Measurements from ENCODE around the gene OXTR.

The OXTR gene

DNA sequence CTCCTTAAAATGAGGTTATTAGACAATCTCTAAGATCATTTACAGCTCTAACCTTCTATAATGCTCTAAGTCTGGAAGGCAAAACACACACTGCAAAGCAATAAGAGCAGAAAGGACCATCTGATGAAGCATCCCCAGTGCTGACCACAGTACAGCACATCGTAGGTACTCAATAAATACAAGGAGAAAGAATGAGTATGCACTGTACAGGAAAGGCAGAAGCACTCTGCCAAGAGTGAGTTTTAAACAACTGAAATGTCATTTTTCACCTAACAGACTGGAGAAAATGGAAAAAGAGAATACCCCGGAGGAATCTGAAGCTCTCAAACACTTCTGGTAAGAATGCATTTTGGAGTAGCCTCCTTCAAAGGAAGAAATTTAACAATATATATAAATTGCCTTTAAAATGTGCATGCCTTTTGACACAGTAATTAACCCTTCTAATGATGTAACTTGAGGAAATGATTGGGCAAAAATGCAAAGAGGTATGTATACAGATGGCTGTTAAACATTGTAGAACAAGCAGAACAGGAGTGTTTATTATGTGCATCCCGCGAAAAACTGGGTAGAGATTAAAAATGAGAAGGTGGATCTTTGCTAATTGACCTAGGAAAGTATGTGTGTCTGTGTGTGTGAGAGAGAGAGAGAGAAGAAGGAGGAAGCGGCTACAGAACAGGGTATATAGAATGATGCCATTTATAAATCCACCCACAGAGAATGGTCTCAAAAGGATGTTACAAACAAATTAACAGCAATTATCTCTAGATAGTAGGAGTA lies 8.0 kb upstream of the OXTR start:
- H3K36me3 ChIP-seq (ENCODE audit: low read depth), result no peaks in the 10 kb centered on the region
- no peak overlapping the region for H3K27ac ChIP-seq (ENCODE audit: poor library complexity, severe bottlenecking)
- no peaks in the 10 kb centered on the region for H3K9me3 ChIP-seq (ENCODE audit: severe bottlenecking)
- H3K4me3 ChIP-seq (ENCODE audit: severe bottlenecking), result no peak overlapping the region
- TF ChIP-seq, protein P1, sequence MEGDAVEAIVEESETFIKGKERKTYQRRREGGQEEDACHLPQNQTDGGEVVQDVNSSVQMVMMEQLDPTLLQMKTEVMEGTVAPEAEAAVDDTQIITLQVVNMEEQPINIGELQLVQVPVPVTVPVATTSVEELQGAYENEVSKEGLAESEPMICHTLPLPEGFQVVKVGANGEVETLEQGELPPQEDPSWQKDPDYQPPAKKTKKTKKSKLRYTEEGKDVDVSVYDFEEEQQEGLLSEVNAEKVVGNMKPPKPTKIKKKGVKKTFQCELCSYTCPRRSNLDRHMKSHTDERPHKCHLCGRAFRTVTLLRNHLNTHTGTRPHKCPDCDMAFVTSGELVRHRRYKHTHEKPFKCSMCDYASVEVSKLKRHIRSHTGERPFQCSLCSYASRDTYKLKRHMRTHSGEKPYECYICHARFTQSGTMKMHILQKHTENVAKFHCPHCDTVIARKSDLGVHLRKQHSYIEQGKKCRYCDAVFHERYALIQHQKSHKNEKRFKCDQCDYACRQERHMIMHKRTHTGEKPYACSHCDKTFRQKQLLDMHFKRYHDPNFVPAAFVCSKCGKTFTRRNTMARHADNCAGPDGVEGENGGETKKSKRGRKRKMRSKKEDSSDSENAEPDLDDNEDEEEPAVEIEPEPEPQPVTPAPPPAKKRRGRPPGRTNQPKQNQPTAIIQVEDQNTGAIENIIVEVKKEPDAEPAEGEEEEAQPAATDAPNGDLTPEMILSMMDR (IDR thresholded peaks at IDR 0.05; ENCODE audit: poor library complexity, severe bottlenecking), result no peak
- ATAC-seq (ENCODE audit: low read depth) (no peak), DNase-seq (ENCODE audit: low spot score) (no peak)
- H3K4me1 ChIP-seq (ENCODE audit: insufficient read depth, poor library complexity, severe bottlenecking), result no peaks in the 10 kb centered on the region
- no peaks in the 10 kb centered on the region for H3K27me3 ChIP-seq (ENCODE audit: insufficient read depth, poor library complexity, severe bottlenecking)

DNA sequence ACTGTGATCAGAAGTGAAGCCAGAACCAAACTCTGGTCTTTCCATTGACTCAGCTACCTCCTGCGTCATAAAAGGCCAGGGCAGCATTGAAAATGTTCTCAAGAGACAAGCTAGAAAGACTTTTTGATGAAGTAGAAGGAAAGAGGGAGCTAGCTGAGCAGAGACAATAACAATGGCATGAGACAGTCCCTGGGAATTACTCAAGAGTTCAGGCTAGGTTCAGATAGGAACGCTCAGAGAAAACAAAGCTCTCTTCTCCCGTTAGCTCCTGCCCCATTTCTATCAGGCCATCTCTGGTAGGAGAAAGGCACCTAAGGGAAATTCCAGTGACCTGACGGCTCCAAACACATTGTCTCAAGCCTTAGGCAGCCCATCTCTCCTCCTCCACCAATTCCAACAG lies 7.0 kb upstream of the OXTR start:
- no peaks in the 10 kb centered on the region for H3K36me3 ChIP-seq (ENCODE audit: low read depth)
- no peak overlapping the region for H3K4me3 ChIP-seq (ENCODE audit: severe bottlenecking)
- ATAC-seq (ENCODE audit: low read depth), result no peak
- TF ChIP-seq, protein P1 (IDR thresholded peaks at IDR 0.05; ENCODE audit: poor library complexity, severe bottlenecking), result no peak
- H3K27me3 ChIP-seq (ENCODE audit: insufficient read depth, poor library complexity, severe bottlenecking), result no peaks in the 10 kb centered on the region
- DNase-seq (ENCODE audit: low spot score), result no peak
- no peaks in the 10 kb centered on the region for H3K4me1 ChIP-seq (ENCODE audit: insufficient read depth, poor library complexity, severe bottlenecking)
- no peaks in the 10 kb centered on the region for H3K9me3 ChIP-seq (ENCODE audit: severe bottlenecking)
- H3K27ac ChIP-seq (ENCODE audit: poor library complexity, severe bottlenecking), result no peak overlapping the region

DNA sequence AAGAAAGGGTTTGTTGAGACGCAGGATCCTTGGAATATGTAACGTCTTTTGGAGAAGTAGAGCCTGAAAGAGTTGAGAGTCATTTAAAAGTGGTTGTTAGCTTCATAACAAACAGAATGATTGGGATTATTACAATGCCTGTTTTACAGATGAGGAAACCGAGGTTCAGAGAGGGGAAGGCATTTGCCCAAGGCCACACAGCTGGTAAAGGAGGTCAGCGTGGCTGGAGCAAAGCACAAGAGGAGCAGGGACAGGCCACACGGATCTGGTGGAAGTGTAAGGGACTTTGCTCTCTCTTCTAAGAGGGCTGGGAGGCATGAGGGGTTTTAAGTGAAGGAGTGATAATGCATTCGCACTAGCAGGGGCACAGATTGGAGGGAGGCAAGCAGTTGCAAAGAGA lies 6.2 kb upstream of the OXTR start:
- H3K9me3 ChIP-seq (ENCODE audit: severe bottlenecking), result no peaks in the 10 kb centered on the region
- no peak for DNase-seq (ENCODE audit: low spot score)
- no peak overlapping the region for H3K27ac ChIP-seq (ENCODE audit: poor library complexity, severe bottlenecking)
- H3K36me3 ChIP-seq (ENCODE audit: low read depth), result no peaks in the 10 kb centered on the region
- no peaks in the 10 kb centered on the region for H3K27me3 ChIP-seq (ENCODE audit: insufficient read depth, poor library complexity, severe bottlenecking)
- H3K4me1 ChIP-seq (ENCODE audit: insufficient read depth, poor library complexity, severe bottlenecking), result no peaks in the 10 kb centered on the region
- ATAC-seq (ENCODE audit: low read depth), result no peak
- H3K4me3 ChIP-seq (ENCODE audit: severe bottlenecking), result no peak overlapping the region
- TF ChIP-seq, protein P1 (IDR thresholded peaks at IDR 0.05; ENCODE audit: poor library complexity, severe bottlenecking), result no peak

DNA sequence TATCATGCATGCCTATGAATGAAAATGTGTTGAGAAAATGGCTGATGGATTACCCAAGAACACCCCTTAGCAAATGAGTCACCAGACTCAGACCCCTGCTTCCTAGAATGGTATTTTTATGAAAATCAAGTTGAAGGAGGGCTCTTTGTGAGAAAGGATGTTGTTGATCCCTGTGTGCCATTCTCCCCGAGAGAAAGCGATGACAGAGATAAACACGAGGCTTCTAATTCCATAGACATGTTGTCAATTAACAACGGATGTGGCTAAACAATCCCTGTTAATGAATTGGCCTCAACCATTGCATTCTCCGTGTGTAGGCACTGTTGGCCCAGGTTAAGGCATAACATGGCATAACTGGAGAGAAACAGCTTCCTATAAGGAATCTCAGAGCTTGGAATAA lies 5.8 kb upstream of the OXTR start:
- Histone ChIP-seq H3K9me3 (ENCODE audit: severe bottlenecking) (no peaks in the 10 kb centered on the region), H3K4me1 (ENCODE audit: insufficient read depth, poor library complexity, severe bottlenecking) (no peaks in the 10 kb centered on the region), H3K27ac (ENCODE audit: poor library complexity, severe bottlenecking) (no peak overlapping the region), H3K36me3 (ENCODE audit: low read depth) (no peaks in the 10 kb centered on the region), H3K4me3 (ENCODE audit: severe bottlenecking) (no peak overlapping the region), H3K27me3 (ENCODE audit: insufficient read depth, poor library complexity, severe bottlenecking) (no peaks in the 10 kb centered on the region)
- ATAC-seq (ENCODE audit: low read depth), result no peak
- TF ChIP-seq, protein P1 (IDR thresholded peaks at IDR 0.05; ENCODE audit: poor library complexity, severe bottlenecking), result no peak
- no peak for DNase-seq (ENCODE audit: low spot score)

DNA sequence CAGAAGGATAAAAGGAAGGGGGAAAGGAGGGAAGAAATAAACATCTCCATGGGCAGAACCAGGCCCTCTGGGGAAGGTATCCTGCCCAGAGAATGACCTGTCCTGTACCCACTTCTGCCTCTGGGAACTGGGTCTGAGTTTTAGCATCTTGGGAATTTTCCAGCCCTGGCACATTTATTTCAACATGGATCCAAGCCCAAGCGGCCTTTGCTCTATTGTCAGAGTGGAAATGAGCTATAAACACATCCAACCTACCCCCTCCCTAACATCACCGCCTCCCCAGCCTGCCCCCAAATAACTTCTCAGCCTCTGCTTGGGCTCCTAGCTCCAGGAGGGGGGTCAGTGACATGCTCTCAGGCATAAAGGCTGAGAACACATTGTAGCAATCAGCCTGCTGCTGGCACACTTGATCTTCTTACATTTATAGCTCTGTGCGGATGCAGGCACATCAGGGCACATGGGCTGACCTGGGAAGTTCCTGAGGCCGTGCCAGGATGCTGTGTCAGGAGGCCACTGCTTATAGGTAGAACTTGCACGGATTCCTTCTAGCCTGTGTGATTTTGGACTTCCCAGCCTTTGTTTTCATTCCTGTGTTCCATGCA lies 4.6 kb upstream of the OXTR start:
- DNase-seq (ENCODE audit: low spot score), result no peak
- no peaks in the 10 kb centered on the region for H3K9me3 ChIP-seq (ENCODE audit: severe bottlenecking)
- H3K27me3 ChIP-seq (ENCODE audit: insufficient read depth, poor library complexity, severe bottlenecking), result peaks cover 2% of the 10 kb centered on the region
- TF ChIP-seq, protein P1 (IDR thresholded peaks at IDR 0.05; ENCODE audit: poor library complexity, severe bottlenecking), result no peak
- no peak overlapping the region for H3K27ac ChIP-seq (ENCODE audit: poor library complexity, severe bottlenecking)
- no peak for ATAC-seq (ENCODE audit: low read depth)
- H3K4me3 ChIP-seq (ENCODE audit: severe bottlenecking), result no peak overlapping the region
- H3K36me3 ChIP-seq (ENCODE audit: low read depth), result no peaks in the 10 kb centered on the region
- H3K4me1 ChIP-seq (ENCODE audit: insufficient read depth, poor library complexity, severe bottlenecking), result no peaks in the 10 kb centered on the region

Measured in RWPE2 (cell line).